Measurements from ENCODE around the gene SMPDL3A.

SMPDL3A gene

DNA sequence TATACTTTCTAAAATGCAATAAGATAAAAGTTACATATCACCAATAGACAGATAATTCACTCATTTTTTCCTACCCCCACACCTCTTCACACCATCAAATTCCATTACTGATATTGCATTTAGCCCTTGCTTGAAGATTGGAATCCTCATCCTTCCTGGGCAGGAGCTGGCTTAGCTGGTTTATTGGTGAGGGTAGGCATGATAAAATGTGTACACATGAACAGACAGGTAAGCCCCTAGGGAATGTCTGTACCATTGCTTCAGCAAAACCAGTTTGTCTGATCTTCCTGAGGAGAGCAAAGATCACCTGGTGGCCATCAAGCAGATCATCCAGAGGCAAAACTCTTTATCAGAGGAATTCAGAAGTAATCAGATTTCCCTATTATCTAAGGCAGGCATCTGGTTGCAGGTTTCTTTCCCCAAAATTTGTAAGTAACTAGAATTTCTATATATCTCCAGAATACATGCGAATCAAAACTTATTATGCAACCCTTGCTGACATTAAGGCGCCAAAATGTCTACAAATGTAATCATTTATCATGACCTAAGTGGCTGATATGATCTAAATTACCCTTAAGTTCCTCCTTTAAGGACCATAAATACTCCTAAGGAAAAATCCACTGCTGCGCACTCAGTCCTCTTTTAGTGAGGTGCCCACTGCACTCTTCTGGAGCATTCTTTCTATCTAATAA is 16.2 kb upstream of the SMPDL3A start:
- in situ Hi-C loops (cut with MboI; ENCODE audit: low sequenced_read_pairs): no loop called here

DNA sequence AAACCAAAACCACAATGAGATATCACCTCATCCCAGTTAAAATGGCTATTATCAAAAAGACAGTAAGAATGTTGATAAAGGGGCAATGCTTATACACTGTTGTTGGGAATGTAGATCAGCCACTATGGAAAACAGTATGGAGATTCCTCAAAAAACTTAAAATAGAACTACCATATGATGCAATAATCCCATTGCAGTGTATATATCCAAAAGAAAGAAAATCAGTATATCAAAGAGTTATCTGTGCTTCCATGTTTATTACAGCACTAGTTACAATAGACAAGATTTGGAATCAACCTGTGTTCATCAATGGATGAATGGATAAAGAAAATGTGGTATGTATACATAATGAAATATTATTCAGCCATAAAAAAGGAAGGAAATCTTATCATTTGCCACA is 13.1 kb upstream of the SMPDL3A start:
- in situ Hi-C loops (cut with MboI; ENCODE audit: low sequenced_read_pairs): no loop called here

DNA sequence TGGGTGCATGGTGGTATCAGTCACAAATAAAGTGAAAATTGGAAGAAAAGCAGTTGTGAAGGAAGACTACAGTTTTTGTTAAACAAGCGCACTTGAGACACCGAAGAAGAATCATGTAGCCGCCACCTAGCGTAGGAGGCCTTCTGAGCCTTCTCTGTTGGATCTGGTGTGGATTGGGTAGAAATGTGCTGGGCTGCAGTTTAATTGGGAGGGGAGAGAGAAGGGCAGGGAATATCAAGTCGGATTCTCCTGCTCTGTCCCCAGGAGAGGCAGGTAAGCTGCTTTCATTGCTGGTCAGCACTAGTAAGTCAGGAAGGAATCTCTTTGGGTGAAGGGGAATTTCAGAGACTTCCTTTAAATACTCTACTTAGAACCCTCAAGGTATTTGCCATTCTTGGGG is 10.8 kb upstream of the SMPDL3A start:
- in situ Hi-C loops (cut with MboI; ENCODE audit: low sequenced_read_pairs): no loop called here

DNA sequence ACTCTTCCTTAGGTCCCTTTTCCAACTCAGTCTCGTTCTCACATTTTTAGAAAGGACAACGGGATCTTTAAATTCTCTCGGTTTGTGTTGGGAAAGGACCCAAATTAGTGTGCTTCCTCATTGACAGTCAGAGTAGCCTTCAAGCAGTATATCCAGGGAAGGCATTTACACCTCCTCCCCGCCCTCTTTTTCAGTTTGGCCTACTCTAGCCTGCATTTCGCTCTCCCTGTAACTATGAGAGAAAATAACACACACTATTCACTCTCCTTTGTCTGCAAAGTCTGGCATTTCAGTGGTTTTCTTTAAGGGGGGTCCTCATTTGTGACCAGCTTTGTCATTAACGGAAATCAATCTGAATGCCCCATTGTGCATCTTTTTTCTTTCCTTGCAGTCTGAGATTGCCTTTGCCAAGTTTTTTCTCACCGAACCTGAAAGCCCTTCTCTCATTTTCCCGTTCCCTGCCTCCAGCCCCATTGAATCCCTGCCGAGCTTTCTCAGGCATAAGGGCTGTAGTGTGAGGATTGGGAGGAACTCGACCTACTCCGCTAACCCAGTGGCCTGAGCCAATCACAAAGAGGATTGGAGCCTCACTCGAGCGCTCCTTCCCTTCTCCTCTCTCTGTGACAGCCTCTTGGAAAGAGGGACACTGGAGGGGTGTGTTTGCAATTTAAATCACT is 9.9 kb upstream of the SMPDL3A start:
- in situ Hi-C loops (cut with MboI; ENCODE audit: low sequenced_read_pairs): no loop called here

DNA sequence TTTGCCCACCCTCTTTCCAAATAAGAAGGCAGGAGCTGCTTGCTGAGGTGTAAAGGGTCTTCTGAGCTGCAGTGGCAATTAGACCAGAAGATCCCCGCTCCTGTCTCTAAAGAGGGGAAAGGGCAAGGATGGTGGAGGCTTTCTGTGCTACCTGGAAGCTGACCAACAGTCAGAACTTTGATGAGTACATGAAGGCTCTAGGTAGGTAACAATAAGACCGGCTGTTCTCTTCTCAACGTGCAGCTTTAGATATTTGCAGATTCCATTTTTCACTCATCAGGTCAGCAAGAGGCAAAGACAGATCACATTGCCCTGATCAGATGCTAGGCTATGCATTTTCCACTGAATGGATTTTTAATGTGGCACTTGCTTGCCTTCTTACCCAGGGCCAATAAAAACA is 9.4 kb upstream of the SMPDL3A start, which contains the start of gene FABP7:
TSS of gene FABP7 (plus strand) at position 50 of the 400 bp plus-strand sequence. CDS start at position 129, 79 bp downstream.
- in situ Hi-C loops (cut with MboI; ENCODE audit: low sequenced_read_pairs): no loop called here

DNA sequence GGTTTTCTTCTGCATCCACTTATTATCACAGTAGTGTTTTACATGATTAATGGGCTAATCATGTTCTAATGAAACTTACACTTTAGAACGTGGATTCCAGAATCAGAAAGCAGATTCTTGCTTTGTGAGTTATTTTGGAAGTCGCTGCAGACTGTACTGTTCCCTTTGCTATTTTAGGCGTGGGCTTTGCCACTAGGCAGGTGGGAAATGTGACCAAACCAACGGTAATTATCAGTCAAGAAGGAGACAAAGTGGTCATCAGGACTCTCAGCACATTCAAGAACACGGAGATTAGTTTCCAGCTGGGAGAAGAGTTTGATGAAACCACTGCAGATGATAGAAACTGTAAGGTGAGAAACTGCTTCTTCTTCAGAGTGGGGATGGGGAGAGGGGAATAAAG is 8.9 kb upstream of the SMPDL3A start:
- in situ Hi-C loops (cut with MboI; ENCODE audit: low sequenced_read_pairs): no loop called here

DNA sequence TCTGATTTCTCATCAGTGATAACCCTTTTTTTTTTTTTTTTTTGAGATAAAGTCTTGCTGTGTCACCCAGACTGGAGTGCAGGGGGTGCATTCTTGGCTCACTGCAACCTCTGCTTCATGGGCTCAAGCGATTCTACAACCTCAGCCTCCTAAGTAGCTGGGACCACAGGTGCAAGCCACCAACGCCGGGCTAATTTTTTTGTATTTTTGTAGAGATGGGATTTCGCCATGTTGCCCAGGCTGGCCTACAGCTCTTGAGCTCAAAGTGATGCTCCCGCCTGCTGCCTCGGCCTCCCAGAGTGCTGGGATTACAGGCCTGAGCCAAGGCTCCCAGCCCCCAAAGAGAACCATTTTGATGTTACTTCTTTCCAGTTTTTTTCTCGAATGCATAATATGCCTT is 7.3 kb upstream of the SMPDL3A start:
- in situ Hi-C loops (cut with MboI; ENCODE audit: low sequenced_read_pairs): no loop called here

DNA sequence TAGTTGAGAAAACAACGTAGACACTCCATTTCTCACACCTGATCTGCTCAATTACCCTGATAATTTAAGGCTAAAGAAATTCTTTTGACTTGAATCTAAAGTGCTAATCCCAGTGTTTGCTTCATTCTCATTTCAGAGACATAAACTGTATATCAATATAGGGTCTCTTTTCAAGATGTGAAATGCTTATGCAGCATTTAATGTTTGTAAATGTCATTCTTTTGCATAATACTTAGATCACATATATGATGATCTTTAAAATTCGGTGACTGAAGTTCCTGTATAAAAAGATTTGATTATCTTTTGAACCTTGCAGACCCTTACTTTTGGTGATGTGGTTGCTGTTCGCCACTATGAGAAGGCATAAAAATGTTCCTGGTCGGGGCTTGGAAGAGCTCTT is 5.7 kb upstream of the SMPDL3A start:
- in situ Hi-C loops (cut with MboI; ENCODE audit: low sequenced_read_pairs): no loop called here

DNA sequence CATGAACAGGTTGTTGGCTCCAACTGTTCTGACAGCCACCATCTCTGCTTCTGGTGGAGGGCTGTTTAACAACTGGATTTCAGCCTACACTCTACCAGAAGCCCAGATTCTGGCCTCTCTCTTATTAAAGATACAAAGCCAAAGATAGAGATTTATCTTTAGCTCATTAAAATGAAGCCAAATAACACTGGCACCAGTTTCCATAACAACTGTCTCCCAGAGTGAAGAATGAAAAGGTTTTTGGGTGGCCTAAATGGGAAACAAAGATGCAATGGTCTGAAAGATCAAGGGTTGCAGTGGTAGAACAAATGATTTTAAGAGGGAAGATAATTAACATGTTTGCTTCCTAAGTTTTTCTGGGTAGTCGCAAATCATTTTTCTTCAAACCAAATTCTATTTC is 3.2 kb upstream of the SMPDL3A start:
- in situ Hi-C loops (cut with MboI; ENCODE audit: low sequenced_read_pairs): no loop called here

DNA sequence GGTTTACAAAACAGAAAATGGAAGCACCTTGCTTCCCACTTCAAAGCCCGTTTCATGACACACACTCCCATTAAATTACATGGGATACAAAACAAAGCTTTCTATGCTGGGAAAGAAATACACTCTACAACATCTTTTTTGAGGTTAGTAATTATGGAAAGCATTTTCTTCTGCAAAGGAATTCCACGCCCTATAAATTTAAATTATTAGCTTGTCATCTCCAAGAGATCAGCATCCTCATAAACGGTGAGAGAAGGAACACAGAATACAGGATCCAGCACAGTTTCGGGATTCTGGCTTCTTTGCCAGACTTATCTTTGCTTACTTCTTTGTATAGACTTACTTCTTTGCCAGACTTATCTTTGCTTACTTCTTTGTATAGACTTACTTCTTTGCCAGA is 1.3 kb upstream of the SMPDL3A start:
- in situ Hi-C loops (cut with MboI; ENCODE audit: low sequenced_read_pairs): no loop called here

DNA sequence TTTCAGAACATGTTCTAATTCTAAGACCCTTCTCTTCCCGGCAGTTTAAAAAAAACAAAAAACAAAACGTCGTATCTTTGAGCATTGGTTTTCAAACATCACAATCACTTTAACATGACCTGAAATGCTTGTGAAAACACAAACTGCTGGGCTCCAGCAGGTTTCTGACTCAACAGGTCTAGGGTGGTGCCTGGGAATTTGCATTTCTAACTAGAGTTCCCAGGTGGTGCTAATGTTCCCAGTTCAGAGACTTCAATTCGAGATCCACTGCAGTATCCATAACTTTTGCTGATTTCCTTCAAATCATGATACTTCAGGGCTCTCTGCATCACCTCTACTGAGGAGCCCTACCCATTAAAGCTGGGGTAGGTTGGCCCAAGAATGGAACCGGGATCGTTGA is 850 bp upstream of the SMPDL3A start:
- in situ Hi-C loops (cut with MboI; ENCODE audit: low sequenced_read_pairs): no loop called here

DNA sequence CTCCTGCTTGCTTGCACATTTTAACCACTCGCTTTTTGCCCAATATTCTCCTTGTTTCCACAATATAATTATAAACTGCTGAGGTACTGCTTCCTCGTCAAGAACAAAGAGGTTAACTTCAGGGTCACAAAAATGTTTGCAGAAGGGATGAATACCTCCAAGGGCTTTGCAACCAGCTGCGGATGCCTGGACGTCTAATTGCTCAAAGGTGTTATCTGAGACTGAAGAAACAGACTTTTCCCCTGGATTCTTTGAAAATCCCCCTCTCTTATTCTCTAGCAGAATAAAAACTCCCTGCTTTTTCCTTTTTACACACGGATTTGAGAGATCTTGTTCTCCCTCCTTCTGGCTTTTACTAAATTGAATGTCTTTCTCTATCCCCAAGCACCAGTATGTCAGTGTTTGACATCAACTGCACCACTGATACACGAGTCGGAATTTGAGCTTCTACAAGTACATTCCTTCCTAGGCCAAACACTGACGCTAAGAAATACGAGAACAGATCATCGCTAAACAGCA is 336 bp upstream of the SMPDL3A start:
- in situ Hi-C loops (cut with MboI; ENCODE audit: low sequenced_read_pairs): no loop called here

DNA sequence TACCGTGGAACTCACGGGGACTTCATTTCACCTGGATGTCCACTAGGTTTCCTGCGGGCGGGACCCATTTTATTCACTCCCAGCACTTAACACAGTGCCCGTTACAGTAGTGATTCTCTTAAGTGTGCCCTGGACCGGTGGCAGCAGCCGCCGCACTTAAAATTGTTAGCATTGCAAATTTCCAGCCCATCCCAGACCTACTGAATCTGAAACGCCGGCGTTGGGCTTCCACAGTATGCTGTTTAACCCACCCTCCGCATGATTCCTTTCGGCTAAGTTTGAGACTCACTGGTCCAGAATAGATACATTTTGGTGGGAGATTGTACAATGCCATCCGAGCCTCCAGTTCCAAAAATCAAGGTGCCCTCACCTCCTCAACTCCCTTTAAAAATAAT is 967 bp downstream of the SMPDL3A start:
- in situ Hi-C loops (cut with MboI; ENCODE audit: low sequenced_read_pairs): no loop called here

DNA sequence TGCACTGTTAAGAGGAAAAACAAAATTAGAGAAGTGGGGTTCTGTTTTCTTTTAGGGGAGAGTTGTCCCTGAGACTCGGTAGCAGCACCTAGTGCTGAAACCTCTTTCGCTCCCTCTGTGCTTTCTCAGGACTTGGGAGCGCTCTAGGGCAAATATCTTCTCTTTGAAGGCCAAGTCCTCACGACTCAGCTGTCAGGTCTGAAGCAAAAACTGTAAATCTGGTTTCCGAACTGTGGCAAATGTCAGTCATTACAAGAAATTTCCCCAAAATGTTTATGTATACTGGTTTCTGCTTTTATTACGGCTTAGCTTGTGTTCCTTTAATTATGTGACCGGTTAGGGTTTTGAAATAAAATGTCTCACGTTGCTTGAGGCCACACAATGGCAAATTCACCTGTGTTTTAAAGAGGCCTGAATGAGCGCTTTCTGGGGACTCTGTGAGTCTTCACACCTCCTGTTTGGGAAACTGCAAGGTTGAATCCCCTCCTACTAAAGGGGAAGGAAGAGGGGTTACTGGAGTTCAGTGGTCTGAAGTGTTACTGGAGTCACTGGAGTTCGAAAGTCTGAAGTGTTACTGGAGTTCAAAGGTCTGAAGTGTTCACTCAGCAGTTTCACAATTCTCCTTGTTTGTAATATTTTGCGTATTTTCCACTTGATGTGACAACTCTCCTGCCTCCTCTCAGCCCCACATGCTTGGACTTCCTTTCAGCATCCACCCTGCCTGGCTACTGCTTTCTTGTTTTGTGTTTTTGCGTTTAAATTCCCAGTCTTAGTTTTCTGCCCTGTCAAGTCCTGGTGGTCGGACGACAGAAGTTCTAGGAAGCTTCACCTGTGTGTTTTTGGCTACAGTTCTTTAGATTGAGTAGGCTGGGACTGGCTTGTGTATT is 1.6 kb downstream of the SMPDL3A start:
- in situ Hi-C loops (cut with MboI; ENCODE audit: low sequenced_read_pairs): no loop called here

DNA sequence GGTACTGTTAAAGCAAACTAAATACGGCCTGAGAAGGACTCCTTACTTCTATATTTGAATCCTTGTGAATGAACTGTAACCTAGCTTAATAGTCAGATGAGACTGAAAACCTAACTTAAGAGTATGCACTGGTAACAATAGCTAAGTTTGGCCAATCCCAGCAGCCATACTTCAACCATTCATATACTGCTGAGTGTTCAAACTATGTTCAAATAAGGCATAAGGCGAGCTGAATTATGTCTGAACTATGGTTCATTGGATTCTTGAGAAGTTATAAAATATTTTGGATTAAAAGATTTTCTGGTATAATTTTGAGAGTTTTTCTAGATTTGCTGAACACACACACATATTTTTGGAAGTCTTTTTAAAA is 2.2 kb downstream of the SMPDL3A start:
- in situ Hi-C loops (cut with MboI; ENCODE audit: low sequenced_read_pairs): no loop called here

DNA sequence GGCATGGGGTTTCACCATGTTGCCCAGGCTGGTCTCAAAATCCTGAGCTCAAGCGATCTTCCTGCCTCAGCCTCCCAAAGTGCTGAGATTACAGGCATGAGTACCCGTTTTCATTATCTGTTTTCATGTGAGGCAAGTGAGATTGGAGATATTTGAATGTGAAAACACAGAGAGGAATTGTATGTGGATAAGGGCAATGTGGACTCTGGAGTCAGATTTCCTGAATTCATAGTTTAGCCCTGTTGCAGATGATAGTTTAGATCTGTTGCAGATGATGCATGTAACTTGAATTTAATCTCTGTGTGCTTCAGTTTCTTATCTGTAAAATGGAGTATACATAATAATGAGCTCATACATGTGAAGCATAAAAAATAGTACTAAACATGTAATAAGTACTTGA is 3.7 kb downstream of the SMPDL3A start:
- in situ Hi-C loops (cut with MboI; ENCODE audit: low sequenced_read_pairs): no loop called here

DNA sequence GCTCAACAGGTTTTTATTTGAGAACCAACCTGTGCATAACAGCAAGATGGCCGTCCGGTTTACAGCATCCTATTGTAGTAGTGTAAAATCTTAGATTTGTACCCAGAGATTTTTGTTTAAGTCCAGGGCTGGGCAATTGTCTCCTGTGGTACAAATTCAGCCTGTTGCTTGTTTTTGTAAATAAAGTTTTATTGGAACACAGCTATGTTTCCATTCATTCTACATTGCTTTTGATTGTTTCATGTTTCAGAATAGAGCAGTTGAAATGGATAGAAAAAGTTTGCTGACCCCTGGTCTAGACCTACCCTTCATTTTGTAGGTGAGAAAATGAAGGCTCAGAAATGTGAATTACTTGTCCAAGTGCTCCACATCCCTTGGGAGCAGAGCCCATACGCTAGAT is 8.5 kb downstream of the SMPDL3A start:
- in situ Hi-C loops (cut with MboI; ENCODE audit: low sequenced_read_pairs): no loop called here

DNA sequence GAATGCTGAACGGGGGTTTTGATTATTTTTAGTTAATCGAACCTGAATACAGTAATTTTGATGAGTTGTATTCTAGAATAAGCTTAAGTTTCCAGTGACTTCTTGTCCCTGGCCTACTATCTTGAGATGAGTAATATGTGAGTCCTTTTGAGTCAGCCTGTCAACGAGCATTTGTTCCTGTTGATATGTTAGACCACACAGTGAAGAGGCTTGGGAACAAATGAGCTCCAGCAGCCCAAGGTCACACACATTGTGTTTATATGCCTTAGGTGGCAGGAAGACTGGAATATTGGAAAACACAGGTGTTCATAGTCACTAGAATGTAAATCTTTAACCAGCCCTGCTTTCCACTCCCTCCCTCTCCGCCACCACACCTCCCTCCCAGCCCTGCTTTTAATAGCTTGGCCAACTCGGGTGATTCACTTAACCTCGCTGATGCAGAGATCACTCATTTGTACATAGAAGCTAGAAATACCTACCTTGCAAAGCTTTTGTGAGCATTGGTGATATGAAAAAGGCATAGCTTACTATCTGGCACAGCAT is 9.1 kb downstream of the SMPDL3A start:
- in situ Hi-C loops (cut with MboI; ENCODE audit: low sequenced_read_pairs): no loop called here

DNA sequence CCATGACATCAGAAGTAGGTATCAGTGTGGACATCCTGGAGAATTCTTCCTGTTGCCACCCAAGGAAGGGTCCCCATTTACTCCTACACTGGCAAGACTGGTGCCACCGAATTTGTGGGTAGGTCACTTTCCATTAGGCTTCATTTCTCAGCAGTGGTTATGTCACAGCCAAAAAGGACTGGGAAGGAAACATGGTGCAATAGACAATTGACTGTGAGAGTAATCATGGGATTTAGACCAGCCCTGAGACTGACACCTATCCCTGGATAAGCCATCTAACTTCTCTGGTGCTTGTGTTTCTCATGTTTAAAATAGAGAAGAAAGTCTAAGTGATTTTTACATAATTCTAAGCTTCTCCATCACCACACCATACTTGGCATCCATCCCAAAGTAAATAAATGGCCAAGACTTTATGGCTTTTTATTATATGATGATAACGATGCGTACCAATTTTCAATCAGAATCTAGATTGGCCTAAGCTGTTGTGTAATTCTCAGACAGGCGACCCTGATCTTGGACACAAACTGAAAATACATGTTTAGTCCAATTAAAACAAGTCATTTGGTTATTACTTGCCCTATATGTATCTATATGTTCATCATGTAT is 10.2 kb downstream of the SMPDL3A start:
- in situ Hi-C loops (cut with MboI; ENCODE audit: low sequenced_read_pairs): no loop called here

DNA sequence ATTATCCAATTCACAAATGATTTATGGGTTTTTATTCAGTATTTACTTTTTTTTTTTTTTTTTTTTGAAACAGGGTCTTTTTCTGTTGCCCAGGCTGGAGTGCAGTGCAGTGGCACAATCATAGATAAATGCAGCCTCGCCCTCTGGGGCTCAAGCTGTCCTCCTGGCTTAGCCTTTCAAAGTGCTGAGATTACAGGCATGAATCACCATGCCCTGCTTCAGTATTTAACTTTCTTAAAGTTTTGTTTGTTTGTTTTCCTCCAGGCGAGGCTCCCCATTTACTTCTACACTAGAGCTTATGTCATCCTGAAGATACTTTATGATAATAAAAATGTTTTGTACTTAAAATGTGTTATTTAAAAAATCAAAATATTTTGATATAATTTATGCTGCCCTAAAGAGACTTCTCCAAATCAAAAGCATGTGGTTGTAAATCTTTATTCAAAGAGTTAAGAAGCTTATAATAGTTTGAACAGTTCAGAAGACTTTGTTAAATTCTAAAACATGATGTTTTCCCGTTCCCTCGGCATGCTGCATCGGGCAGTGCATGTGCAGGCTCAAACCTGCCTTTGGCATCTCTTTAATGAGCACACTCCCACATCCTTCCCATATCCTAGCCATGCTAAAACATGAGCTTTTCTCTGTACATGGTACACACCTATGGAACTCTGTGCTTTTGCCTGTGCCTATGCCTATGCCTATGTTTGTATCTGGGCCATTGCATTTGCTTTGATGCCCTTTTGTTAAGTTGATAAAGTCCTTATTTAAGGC is 11.0 kb downstream of the SMPDL3A start:
- in situ Hi-C loops (cut with MboI; ENCODE audit: low sequenced_read_pairs): no loop called here

Data from hTERT RPE-1 (cell line).